Thyroid gland (tissue), 4 donors: ENCODE data around the gene PUDP. TPM values are rescaled to one million over a fixed set of nuclear protein-coding genes. Genes with fewer than 3 reads are reported as not detected.
"Not testable (repeated sequence)": the region's sequence is repeated elsewhere in the genome, so short reads cannot be mapped to it uniquely, and the experiment has no call there.

Experiments
- DNase-seq, 2 donors: peaks; one replicate each; pipeline ENCODE4 v3.0.0-alpha.2; 2019
- H3K27ac ChIP-seq, 3 donors: fragments of 200-600 bp; sonication (generic); 1 replicate in 2 of 3; 2 replicates in 1 of 3; pipeline ENCODE4 v1.5.1; 2016 to 2019; ENCODE audit warnings: mild to moderate bottlenecking in 1 of 3, moderate library complexity in 1 of 3
- H3K27me3 ChIP-seq: fragments of 200-600 bp; sonication (generic); one replicate; pipeline ENCODE4 v1.5.1; 2019
- H3K36me3 ChIP-seq, 2 donors: fragments of 200-600 bp; sonication (generic); one replicate each; pipeline ENCODE4 v1.5.1; 2016 to 2019
- H3K4me1 ChIP-seq, 2 donors: fragments of 200-600 bp; sonication (generic); one replicate each; pipeline ENCODE4 v1.5.1; 2017 to 2019
- H3K4me3 ChIP-seq, 3 donors: fragments of 200-600 bp; sonication (generic); replicated peaks in 1 of 3; 1 replicate in 2 of 3; 2 replicates in 1 of 3; pipeline ENCODE4 v1.5.1; 2016; ENCODE audit warnings: mild to moderate bottlenecking in 1 of 3
- H3K9me3 ChIP-seq: fragments of 200-600 bp; sonication (generic); one replicate; pipeline ENCODE4 v1.5.1; 2017
- CTCF ChIP-seq, 6 experiments: fragments of 200-600 bp in 3 of 6; fragments of 450-650 bp in 3 of 6; sonication (generic) in 3 of 6; IDR thresholded peaks; one replicate each; pipeline ENCODE4 v1.5.1; 2016 to 2019; ENCODE audit warnings: antibody characterized with exemption in 6 of 6, mild to moderate bottlenecking in 2 of 6, inconsistent platforms in 1 of 6, moderate library complexity in 1 of 6
- POLR2A ChIP-seq, 2 donors: fragments of 450-650 bp; IDR thresholded peaks; one replicate each; pipeline ENCODE4 v1.6.1; 2017; ENCODE audit warnings: antibody characterized with exemption in 2 of 2, mild to moderate bottlenecking in 2 of 2, moderate library complexity in 1 of 2
- WGBS, 2 donors: methylation state at CpG; one replicate each; pipeline ENCODE4 v1.1.5; 2017; 5-methylcytosine and 5-hydroxymethylcytosine counted together
- intact Hi-C: fragments of 100-400 bp; cut with DNase I; formaldehyde crosslinking; loops from one replicate; pipeline ENCODE4 v1.15.1; 2023
- total RNA-seq, 4 donors: library from RNA; depleted of rRNA; stranded (reverse); fragments of >200 nt; gene quantifications; one replicate each; pipeline ENCODE4 v1.2.3, GENCODE V29; 2016

Gene PUDP
- total RNA-seq, 4 donors from 2014 or later, result 11.3 to 27.5 (median 18.0) TPM

GRCh38 chrX:7106649-7107048 lies 41.3 kb downstream of the PUDP start:
- Histone ChIP-seq H3K4me3 (no peak overlapping the region), H3K4me1 (peaks cover 8 to 21% of the 10 kb centered on the region in 2 donors), H3K27ac (no peak overlapping the region), H3K9me3 (no peaks in the 10 kb centered on the region), H3K27me3 (no peaks in the 10 kb centered on the region), H3K36me3 (peaks cover 0 to 6% of the 10 kb centered on the region in 2 donors)
- no peak for TF ChIP-seq CTCF (IDR thresholded peaks at IDR 0.05)
- 86% methylated on average over 2 of the region's 2 CpGs; no CpG with 5 or more reads in 1 of the 2 donors for WGBS, 2 donors
- intact Hi-C loops, result no loop called here
- DNase-seq, result no peak

GRCh38 chrX:7102119-7102518 lies 45.8 kb downstream of the PUDP start:
- TF ChIP-seq CTCF (IDR thresholded peaks at IDR 0.05), result no peak
- no peak for TF ChIP-seq POLR2A (IDR thresholded peaks at IDR 0.05)
- H3K27me3 ChIP-seq, result no peaks in the 10 kb centered on the region
- H3K27ac ChIP-seq, result no peak overlapping the region
- H3K4me1 ChIP-seq, result no peaks in the 10 kb centered on the region
- H3K36me3 ChIP-seq, result peaks cover 0 to 6% of the 10 kb centered on the region in 2 donors
- DNase-seq, result no peak
- WGBS, 2 donors, result 91 to 98% methylated on average over 3 of the region's 3 CpGs
- H3K9me3 ChIP-seq, result no peaks in the 10 kb centered on the region
- intact Hi-C loops, result no loop called here
- H3K4me3 ChIP-seq, result no peak overlapping the region

- Histone ChIP-seq H3K4me1 (no peaks in the 10 kb centered on the region), H3K4me3 (no peak overlapping the region)
- no peak for TF ChIP-seq CTCF (IDR thresholded peaks at IDR 0.05)
- no peak for TF ChIP-seq POLR2A (IDR thresholded peaks at IDR 0.05)
These were observed 47.9 kb downstream of the PUDP start for GRCh38 chrX:7100022-7100421.

GRCh38 chrX:7095657-7096056 lies 52.3 kb downstream of the PUDP start:
- intact Hi-C loops, DNase-seq, H3K27ac ChIP-seq, H3K9me3 ChIP-seq, H3K4me1 ChIP-seq, H3K27me3 ChIP-seq, H3K36me3 ChIP-seq, H3K4me3 ChIP-seq: not testable (repeated sequence)
- 100% methylated on average over 2 of the region's 2 CpGs for WGBS, 2 donors

More at GRCh38 chrX:7100022-7100421, 47.9 kb downstream of the PUDP start:
- Histone ChIP-seq H3K36me3 (peaks cover 0 to 6% of the 10 kb centered on the region in 2 donors), H3K9me3 (no peaks in the 10 kb centered on the region), H3K27me3 (no peaks in the 10 kb centered on the region), H3K27ac (no peak overlapping the region)
- WGBS, 2 donors, result 77 to 87% methylated on average over 4 to 5 of the region's 7 CpGs
- intact Hi-C loops, result no loop called here
- DNase-seq, result no peak

GRCh38 chrX:7093305-7093704 lies 54.6 kb downstream of the PUDP start:
- intact Hi-C loops, result no loop called here
- no peaks in the 10 kb centered on the region for H3K36me3 ChIP-seq
- no peak overlapping the region for H3K4me3 ChIP-seq
- DNase-seq, result no peak
- 89 to 98% methylated on average over 6 of the region's 6 CpGs for WGBS, 2 donors
- no peaks in the 10 kb centered on the region for H3K9me3 ChIP-seq
- no peak for TF ChIP-seq POLR2A (IDR thresholded peaks at IDR 0.05)
- no peak for TF ChIP-seq CTCF (IDR thresholded peaks at IDR 0.05)
- no peaks in the 10 kb centered on the region for H3K4me1 ChIP-seq
- no peaks in the 10 kb centered on the region for H3K27me3 ChIP-seq
- H3K27ac ChIP-seq, result no peak overlapping the region

- H3K27me3 ChIP-seq, result no peaks in the 10 kb centered on the region
- no peaks in the 10 kb centered on the region for H3K4me1 ChIP-seq
- intact Hi-C loops, result no loop called here
- H3K36me3 ChIP-seq, result no peaks in the 10 kb centered on the region
- DNase-seq, result no peak
- no peaks in the 10 kb centered on the region for H3K9me3 ChIP-seq
- no peak for TF ChIP-seq POLR2A (IDR thresholded peaks at IDR 0.05)
- TF ChIP-seq CTCF (IDR thresholded peaks at IDR 0.05), result no peak
- no peak overlapping the region for H3K4me3 ChIP-seq
- WGBS, 2 donors, result 92 to 100% methylated on average over 1 to 4 of the region's 4 CpGs
- no peak overlapping the region for H3K27ac ChIP-seq
These were observed 55.4 kb downstream of the PUDP start for GRCh38 chrX:7092543-7092942.
